ENCODE results near the gene NTM.

DNA sequence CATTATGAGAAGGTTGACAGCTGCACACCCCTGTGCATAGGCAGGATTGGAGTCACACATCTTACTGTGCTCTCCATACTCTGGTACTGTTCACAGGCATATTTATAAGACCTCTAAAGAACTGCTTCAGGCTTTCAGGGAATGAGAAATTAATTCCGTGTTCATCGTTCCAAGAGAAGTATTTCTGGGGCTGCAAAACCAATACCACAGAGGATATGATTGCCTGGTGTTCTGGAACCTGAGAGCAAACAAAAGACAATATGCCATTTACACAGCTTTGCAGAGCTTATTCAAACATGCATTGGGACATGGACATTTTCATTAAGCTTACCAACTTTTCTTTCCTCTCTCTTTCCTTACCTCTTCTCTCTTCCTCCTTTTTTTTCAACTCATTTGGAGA is 388.7 kb downstream of the NTM start:
- TF ChIP-seq, protein P1, sequence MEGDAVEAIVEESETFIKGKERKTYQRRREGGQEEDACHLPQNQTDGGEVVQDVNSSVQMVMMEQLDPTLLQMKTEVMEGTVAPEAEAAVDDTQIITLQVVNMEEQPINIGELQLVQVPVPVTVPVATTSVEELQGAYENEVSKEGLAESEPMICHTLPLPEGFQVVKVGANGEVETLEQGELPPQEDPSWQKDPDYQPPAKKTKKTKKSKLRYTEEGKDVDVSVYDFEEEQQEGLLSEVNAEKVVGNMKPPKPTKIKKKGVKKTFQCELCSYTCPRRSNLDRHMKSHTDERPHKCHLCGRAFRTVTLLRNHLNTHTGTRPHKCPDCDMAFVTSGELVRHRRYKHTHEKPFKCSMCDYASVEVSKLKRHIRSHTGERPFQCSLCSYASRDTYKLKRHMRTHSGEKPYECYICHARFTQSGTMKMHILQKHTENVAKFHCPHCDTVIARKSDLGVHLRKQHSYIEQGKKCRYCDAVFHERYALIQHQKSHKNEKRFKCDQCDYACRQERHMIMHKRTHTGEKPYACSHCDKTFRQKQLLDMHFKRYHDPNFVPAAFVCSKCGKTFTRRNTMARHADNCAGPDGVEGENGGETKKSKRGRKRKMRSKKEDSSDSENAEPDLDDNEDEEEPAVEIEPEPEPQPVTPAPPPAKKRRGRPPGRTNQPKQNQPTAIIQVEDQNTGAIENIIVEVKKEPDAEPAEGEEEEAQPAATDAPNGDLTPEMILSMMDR (IDR thresholded peaks at IDR 0.05): no peak
- no peak for TF ChIP-seq POLR2A (IDR thresholded peaks at IDR 0.05)
- TF ChIP-seq POLR2AphosphoS5 (IDR thresholded peaks at IDR 0.05): no peak

Measured in transverse colon (tissue), 4 donors.